Measurements from ENCODE around the gene MYBBP1A. TPM values are rescaled to one million over a fixed set of nuclear protein-coding genes. Genes with fewer than 3 reads are reported as not detected.

MYBBP1A gene
- total RNA-seq, 1 experiment from 2014 or later: 177 TPM

DNA sequence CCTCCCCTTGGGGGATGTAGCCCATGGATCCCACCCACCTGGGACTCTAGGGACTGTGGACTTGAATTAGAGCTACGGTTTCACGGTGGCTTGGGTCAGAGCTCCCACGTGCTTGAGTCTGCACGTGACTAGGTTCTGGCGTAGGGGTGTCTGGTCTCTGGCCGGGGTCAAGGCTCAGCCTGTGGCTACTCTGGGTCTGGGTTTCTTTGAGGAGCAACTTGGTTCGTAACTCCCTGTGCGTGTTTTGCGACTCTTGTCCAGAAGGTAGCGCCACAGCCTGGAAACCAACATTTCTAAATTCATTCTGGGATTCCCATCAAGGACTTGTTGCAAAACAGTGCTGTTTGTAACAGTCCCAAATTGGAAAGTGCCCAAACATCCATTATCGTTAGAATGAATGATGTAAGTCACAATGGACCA is 5.7 kb upstream of the MYBBP1A start:
- H3K9me3 ChIP-seq (ENCODE audit: low read depth, low read length, poor library complexity, severe bottlenecking): no peaks in the 10 kb centered on the region
- no peaks in the 10 kb centered on the region for H3K36me3 ChIP-seq (ENCODE audit: insufficient read depth, low read length, poor library complexity, severe bottlenecking)
- POLR2A ChIA-PET (ENCODE audit: low non-redundant PET): no interaction called here
- H3K4me1 ChIP-seq (ENCODE audit: insufficient read depth, low read length, poor library complexity, severe bottlenecking): no peaks in the 10 kb centered on the region
- H3K27ac ChIP-seq (ENCODE audit: low read depth, low read length, poor library complexity, severe bottlenecking): no peak overlapping the region
- intact Hi-C loops (cut with micrococcal nuclease; ENCODE audit: unreplicated experiment): no loop called here
- H3K27me3 ChIP-seq (replicated peaks; ENCODE audit: insufficient read depth, low read depth, low read length, poor library complexity): no peaks in the 10 kb centered on the region
- BruUV-seq (replicated peaks): no TSS peak
- peak; percentile 24 for DNase-seq (ENCODE audit: low spot score)
- no peak overlapping the region for H3K4me3 ChIP-seq (ENCODE audit: low read depth, low read length, poor library complexity, severe bottlenecking)
- CTCF ChIA-PET: no interaction called here
- TF ChIP-seq EZH2 (IDR thresholded peaks at IDR 0.05; ENCODE audit: borderline replicate concordance, low read depth, low read length, poor library complexity, severe bottlenecking): no peak
- TF ChIP-seq, protein P1, sequence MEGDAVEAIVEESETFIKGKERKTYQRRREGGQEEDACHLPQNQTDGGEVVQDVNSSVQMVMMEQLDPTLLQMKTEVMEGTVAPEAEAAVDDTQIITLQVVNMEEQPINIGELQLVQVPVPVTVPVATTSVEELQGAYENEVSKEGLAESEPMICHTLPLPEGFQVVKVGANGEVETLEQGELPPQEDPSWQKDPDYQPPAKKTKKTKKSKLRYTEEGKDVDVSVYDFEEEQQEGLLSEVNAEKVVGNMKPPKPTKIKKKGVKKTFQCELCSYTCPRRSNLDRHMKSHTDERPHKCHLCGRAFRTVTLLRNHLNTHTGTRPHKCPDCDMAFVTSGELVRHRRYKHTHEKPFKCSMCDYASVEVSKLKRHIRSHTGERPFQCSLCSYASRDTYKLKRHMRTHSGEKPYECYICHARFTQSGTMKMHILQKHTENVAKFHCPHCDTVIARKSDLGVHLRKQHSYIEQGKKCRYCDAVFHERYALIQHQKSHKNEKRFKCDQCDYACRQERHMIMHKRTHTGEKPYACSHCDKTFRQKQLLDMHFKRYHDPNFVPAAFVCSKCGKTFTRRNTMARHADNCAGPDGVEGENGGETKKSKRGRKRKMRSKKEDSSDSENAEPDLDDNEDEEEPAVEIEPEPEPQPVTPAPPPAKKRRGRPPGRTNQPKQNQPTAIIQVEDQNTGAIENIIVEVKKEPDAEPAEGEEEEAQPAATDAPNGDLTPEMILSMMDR (conservative IDR thresholded peaks at IDR 0.05; ENCODE audit: low read depth, low read length): peak; percentile 37; the same call in 1 of the 2 replicates

- BruUV-seq (replicated peaks): no TSS peak
- intact Hi-C loops (cut with micrococcal nuclease; ENCODE audit: unreplicated experiment): no loop called here
These were observed 5.2 kb upstream of the MYBBP1A start, which contains the start of gene GGT6 for GRCh38 chr17:4560421-4560820. Gene GGT6, minus strand, starts transcription at chr17:4560577. Its CDS starts 56 bp downstream, at chr17:4560521.

DNA sequence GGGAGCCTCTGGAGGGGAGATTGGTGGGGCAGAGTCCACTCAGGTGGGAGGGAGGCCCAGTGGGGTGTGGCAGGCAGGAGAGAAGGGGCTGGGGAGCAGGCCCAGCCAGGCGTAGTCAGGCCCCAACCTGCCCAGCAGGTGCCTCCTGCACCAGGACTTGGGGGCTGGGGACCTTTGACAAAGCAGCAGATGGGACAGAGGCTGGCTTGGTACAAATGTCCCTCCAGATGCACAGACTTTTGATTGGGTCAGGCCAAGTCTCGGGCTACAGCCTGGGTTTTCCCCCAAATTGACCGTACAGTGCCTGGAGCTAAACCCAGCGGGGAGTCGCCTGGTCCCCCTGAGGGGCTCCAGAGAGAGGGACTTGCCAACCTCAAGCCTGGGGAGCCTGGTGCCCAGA is 4.8 kb upstream of the MYBBP1A start:
- POLR2A ChIA-PET (ENCODE audit: low non-redundant PET): no interaction called here
- no peak for DNase-seq (ENCODE audit: low spot score)
- no TSS peak for BruUV-seq (replicated peaks)
- no peaks in the 10 kb centered on the region for H3K9me3 ChIP-seq (ENCODE audit: low read depth, low read length, poor library complexity, severe bottlenecking)
- no peak overlapping the region for H3K27ac ChIP-seq (ENCODE audit: low read depth, low read length, poor library complexity, severe bottlenecking)
- no peaks in the 10 kb centered on the region for H3K4me1 ChIP-seq (ENCODE audit: insufficient read depth, low read length, poor library complexity, severe bottlenecking)
- no peak overlapping the region for H3K4me3 ChIP-seq (ENCODE audit: low read depth, low read length, poor library complexity, severe bottlenecking)
- intact Hi-C loops (cut with micrococcal nuclease; ENCODE audit: unreplicated experiment): no loop called here
- TF ChIP-seq EZH2 (IDR thresholded peaks at IDR 0.05; ENCODE audit: borderline replicate concordance, low read depth, low read length, poor library complexity, severe bottlenecking): no peak
- TF ChIP-seq, protein P1 (conservative IDR thresholded peaks at IDR 0.05; ENCODE audit: low read depth, low read length): no peak
- CTCF ChIA-PET: no interaction called here
- no peaks in the 10 kb centered on the region for H3K36me3 ChIP-seq (ENCODE audit: insufficient read depth, low read length, poor library complexity, severe bottlenecking)
- no peaks in the 10 kb centered on the region for H3K27me3 ChIP-seq (replicated peaks; ENCODE audit: insufficient read depth, low read depth, low read length, poor library complexity)

More at GRCh38 chr17:4560421-4560820, 5.2 kb upstream of the MYBBP1A start, which contains the start of gene GGT6:
- CTCF ChIA-PET: no interaction called here
- POLR2A ChIA-PET (ENCODE audit: low non-redundant PET): no interaction called here
- Histone ChIP-seq H3K27me3 (replicated peaks; ENCODE audit: insufficient read depth, low read depth, low read length, poor library complexity) (no peaks in the 10 kb centered on the region), H3K4me1 (ENCODE audit: insufficient read depth, low read length, poor library complexity, severe bottlenecking) (no peaks in the 10 kb centered on the region), H3K36me3 (ENCODE audit: insufficient read depth, low read length, poor library complexity, severe bottlenecking) (no peaks in the 10 kb centered on the region), H3K4me3 (ENCODE audit: low read depth, low read length, poor library complexity, severe bottlenecking) (no peak within 1 kb of the TSS), H3K27ac (ENCODE audit: low read depth, low read length, poor library complexity, severe bottlenecking) (no peak within 1 kb of the TSS), H3K9me3 (ENCODE audit: low read depth, low read length, poor library complexity, severe bottlenecking) (no peaks in the 10 kb centered on the region)
- TF ChIP-seq, protein P1 (conservative IDR thresholded peaks at IDR 0.05; ENCODE audit: low read depth, low read length): no peak
- no peak for TF ChIP-seq EZH2 (IDR thresholded peaks at IDR 0.05; ENCODE audit: borderline replicate concordance, low read depth, low read length, poor library complexity, severe bottlenecking)
- no peak for DNase-seq (ENCODE audit: low spot score)

All from A673 (cell line).